ENCODE results near the gene COQ10A. TPM values are rescaled to one million over a fixed set of nuclear protein-coding genes. Genes with fewer than 3 reads are reported as not detected.

COQ10A gene
- total and polyA plus RNA-seq, 2 of the 8 experiments (the other 6 are each of a cell fraction or from before 2014, with no cell fraction given), result 21.8 to 42.9 TPM

DNA sequence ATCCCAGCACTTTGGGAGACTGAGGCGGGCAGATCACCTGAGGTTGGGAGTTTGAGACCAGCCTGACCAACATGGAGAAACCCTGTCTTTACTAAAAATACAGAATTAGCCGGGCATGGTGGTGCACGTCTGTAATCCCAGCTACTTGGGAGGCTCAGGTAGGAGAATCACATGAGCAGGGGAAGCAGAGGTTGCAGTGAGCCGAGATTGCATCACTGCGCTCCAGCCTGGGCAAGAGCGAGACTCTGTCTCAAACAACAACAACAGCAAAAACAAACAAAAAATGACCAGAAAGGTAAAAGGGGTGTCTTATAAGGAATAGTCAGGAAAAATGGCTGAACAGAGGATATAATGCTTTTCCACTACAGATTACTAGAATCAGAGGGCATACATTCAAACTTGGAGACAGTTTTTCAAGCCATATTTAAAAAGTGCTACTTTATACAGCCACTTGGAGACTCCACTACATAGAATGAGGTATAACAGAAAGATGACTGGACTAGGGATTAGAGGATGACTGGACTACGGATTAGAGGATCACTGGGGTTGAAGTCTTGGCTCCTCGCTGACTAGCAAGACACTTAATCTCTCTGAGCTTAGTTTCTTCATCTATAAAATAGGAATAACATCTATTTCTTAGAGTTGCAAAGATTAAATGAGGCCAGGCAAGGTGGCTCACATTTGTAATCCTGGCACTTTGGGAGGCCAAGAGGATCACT, 38.3 kb downstream of the COQ10A start:
- Histone ChIP-seq H3K23me2 (ENCODE audit: low read depth, low read length) (no peaks in the 10 kb centered on the region; the same call in 1 of the 2 replicates), H3K14ac (ENCODE audit: insufficient read length) (no peak overlapping the region), H3K27ac (ENCODE audit: low read depth, low read length) (no peak overlapping the region), H4K91ac (replicated peaks; ENCODE audit: insufficient read length, low read length) (no peak overlapping the region), H2BK12ac (ENCODE audit: low read depth, low read length) (no peak overlapping the region), H3K9ac (replicated peaks in 1 of 4; ENCODE audit: extremely low read depth in 1 of 4, low read depth in 3 of 4, low read length in 3 of 4) (no peak overlapping the region), H3K18ac (ENCODE audit: extremely low read depth, low read length) (no peak overlapping the region), H3K23ac (ENCODE audit: insufficient read length) (no peak overlapping the region), H4K5ac (ENCODE audit: insufficient read length, low read depth, low read length) (no peak overlapping the region), H3K9me3 (ENCODE audit: insufficient read depth in 2 of 2, low read depth in 1 of 2, low read length in 1 of 2) (no peaks in the 10 kb centered on the region), H3K79me1 (ENCODE audit: low read depth, low read length) (no peaks in the 10 kb centered on the region), H3K4me2 (ENCODE audit: insufficient read depth in 1 of 2, low read depth in 2 of 2, low read length in 2 of 2) (no peak overlapping the region), H2BK20ac (ENCODE audit: low read length) (no peak overlapping the region), H2AFZ (ENCODE audit: low read length) (no peak overlapping the region), H2BK5ac (ENCODE audit: low read depth, low read length) (no peak overlapping the region), H2AK5ac (ENCODE audit: low read depth, low read length) (no peak overlapping the region), H2BK120ac (replicated peaks; ENCODE audit: low read depth, low read length) (no peak overlapping the region), H3K36me3 (ENCODE audit: control insufficient read depth in 2 of 4, insufficient read depth in 4 of 4, low read length in 3 of 4) (peaks cover 0 to 48% (median 30%) of the 10 kb centered on the region in 4 experiments; a peak in 7 of 8 replicates), H3K4me1 (replicated peaks in 1 of 4; ENCODE audit: control insufficient read depth in 3 of 4, insufficient read depth in 4 of 4, low read length in 3 of 4) (peaks cover 0 to 5% (median 2%) of the 10 kb centered on the region in 4 experiments; a peak in 3 of 7 replicates), H3K56ac (replicated peaks; ENCODE audit: insufficient read length, low read depth, low read length) (no peak overlapping the region), H2BK15ac (ENCODE audit: low read length) (no peak overlapping the region), H4K8ac (ENCODE audit: extremely low read depth, insufficient read depth, low read length) (no peak overlapping the region), H3K4me3 (ENCODE audit: extremely low read depth in 1 of 4, insufficient read depth in 2 of 4, low read depth in 3 of 4, low read length in 4 of 4) (no peak overlapping the region), H3K27me3 (replicated peaks in 1 of 4; ENCODE audit: control insufficient read depth in 3 of 4, extremely low read depth in 1 of 4, insufficient read depth in 3 of 4, low read length in 3 of 4) (no peaks in the 10 kb centered on the region), H3K79me2 (ENCODE audit: control insufficient read depth in 1 of 2, insufficient read depth in 2 of 2, low read length in 2 of 2) (no peaks in the 10 kb centered on the region), H4K20me1 (replicated peaks in 1 of 2; ENCODE audit: control insufficient read depth in 1 of 2, insufficient read depth in 2 of 2, low read length in 2 of 2) (no peaks in the 10 kb centered on the region), H3K4ac (replicated peaks; ENCODE audit: insufficient read length, low read depth, low read length) (no peak overlapping the region)
- CTCF ChIA-PET (ENCODE audit: partially characterized antibody), result interaction anchor here (0.6 to 1.1 kb wide), 2 partner anchors 10 to 394 kb away, joined by 3 read pairs; no protein-coding TSS in a partner anchor
- TF ChIP-seq EZH2 (IDR thresholded peaks at IDR 0.05; ENCODE audit: low read depth, low read length, severe bottlenecking) (no peak), MAFK (IDR thresholded peaks at IDR 0.05; ENCODE audit: low read depth, low read length) (no peak), EGR1 (IDR thresholded peaks at IDR 0.05; ENCODE audit: borderline replicate concordance, low read depth, low read length) (no peak)
- POLR2A ChIA-PET (ENCODE audit: partially characterized antibody), result interaction anchor here (0.6 to 1.9 kb wide), 4 partner anchors 54 to 101 kb away, joined by 3 to 6 read pairs (median 3); partner anchors contain the start of gene STAT2
- 94% methylated on average over 8 of the region's 8 CpGs; no CpG with 5 or more reads in 1 of the 2 experiments for WGBS, 2 experiments (ENCODE audit: extremely low coverage in 1 of 2, insufficient coverage in 1 of 2, insufficient read length in 1 of 2, insufficient replicate concordance in 2 of 2, low coverage in 1 of 2, low lambda C conversion rate in 2 of 2, missing lambda C conversion rate in 1 of 2)
- DNase-seq (ENCODE audit: low read depth in 1 of 2, low spot score in 2 of 2) (no peak), FAIRE-seq (no peak)
